Measurements from ENCODE around the gene ADCY5. TPM values are rescaled to one million over a fixed set of nuclear protein-coding genes. Genes with fewer than 3 reads are reported as not detected.

The ADCY5 gene
- polyA plus RNA-seq, 1 donor, result 10.6 TPM

DNA sequence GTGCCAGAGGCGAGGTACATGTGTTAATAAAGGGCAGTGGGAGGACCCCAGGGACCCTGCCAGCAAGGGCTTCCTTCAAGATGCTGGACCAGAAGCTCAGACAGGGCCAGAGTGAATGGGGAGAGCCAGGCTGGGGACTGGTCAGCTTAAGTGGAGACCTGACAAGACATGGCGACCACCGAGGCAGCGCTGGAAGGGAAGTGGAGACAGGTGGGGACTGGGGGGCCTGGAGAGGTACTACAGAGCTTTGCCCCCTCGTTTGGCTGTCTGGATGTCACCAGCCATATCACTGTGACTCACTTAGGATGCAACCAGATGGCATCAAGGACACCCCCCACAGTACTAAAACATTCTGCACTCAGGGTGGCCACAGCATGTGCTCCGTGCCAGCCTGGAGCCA lies 97.9 kb downstream of the ADCY5 start:
- H3K27ac ChIP-seq (ENCODE audit: low read length), result no peak overlapping the region
- DNase-seq, result no peak
- no peaks in the 10 kb centered on the region for H3K4me1 ChIP-seq (ENCODE audit: control insufficient read depth, insufficient read depth, low read length)
- H3K36me3 ChIP-seq (ENCODE audit: control insufficient read depth, insufficient read depth, low read length), result no peaks in the 10 kb centered on the region
- H3K9me3 ChIP-seq (ENCODE audit: control insufficient read depth, low read depth, low read length), result peaks cover 4% of the 10 kb centered on the region
- H3K27me3 ChIP-seq (ENCODE audit: control insufficient read depth, insufficient read depth, low read length), result no peaks in the 10 kb centered on the region
- WGBS (ENCODE audit: insufficient coverage, low lambda C conversion rate), result no CpG with 5 or more reads among the region's 6 CpGs
- no peak overlapping the region for H3K4me3 ChIP-seq (ENCODE audit: low read length)

DNA sequence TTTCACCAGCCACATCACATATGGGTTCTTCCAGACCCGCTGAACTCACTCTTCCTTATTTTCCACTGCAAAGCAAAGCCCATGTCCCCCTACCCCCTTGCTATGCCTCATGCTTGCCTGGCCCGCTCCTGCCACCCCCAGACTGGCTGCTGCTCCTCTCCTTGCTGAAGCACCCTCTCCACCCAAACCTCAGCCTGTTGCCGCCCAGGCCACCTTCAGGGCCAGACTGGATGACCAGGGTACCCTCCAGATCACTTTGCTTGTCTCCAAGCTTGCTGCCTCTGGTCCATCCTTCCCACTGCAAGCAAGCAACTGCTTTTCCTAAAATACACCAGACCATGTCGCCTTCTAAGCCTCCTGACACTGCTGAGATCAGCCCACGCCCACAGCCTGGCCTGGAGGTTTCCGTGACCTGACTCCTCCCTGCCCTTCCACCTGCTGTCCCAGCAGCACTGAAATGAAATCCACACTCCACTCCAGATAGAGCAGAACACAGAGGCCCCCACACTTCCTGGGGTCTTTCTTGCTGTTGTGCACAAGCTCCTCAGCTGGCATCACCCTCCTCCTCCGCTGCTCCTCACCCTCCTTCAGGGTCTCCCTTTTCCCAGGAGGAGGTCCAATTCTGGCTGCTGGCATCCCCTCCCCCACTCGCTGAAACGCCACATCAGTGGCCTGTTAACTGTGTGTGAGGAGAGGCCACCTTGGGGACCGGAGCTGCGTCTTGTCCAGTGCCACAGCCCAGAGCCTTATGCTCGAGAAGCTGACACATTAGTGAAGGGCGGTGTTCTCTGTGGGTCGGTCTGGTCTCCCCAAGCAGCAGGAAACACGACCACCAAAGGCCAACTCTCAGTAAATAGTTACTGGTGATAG lies 99.1 kb downstream of the ADCY5 start:
- Histone ChIP-seq H3K36me3 (ENCODE audit: control insufficient read depth, insufficient read depth, low read length) (no peaks in the 10 kb centered on the region), H3K4me1 (ENCODE audit: control insufficient read depth, insufficient read depth, low read length) (no peaks in the 10 kb centered on the region), H3K27ac (ENCODE audit: low read length) (no peak overlapping the region), H3K27me3 (ENCODE audit: control insufficient read depth, insufficient read depth, low read length) (no peaks in the 10 kb centered on the region), H3K9me3 (ENCODE audit: control insufficient read depth, low read depth, low read length) (no peaks in the 10 kb centered on the region), H3K4me3 (ENCODE audit: low read length) (no peak overlapping the region)
- WGBS (ENCODE audit: insufficient coverage, low lambda C conversion rate), result no CpG with 5 or more reads among the region's 15 CpGs
- no peak for DNase-seq

DNA sequence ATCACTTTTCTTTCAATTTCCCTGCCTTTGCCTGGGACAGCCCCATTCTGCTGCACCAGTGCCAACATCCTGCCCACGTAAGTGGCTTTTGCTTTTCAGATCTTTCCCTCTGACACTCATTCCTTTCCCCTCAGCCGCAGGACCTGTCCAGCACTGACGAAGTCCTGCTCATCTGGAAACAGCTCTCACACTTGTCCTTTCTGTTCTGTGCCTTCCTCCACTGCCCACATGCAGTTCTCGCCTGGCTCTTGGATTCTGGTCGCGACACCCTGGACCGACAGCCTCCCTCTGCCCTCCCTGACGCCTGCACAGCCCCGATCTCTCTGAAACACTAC lies 99.7 kb downstream of the ADCY5 start:
- Histone ChIP-seq H3K27ac (ENCODE audit: low read length) (no peak overlapping the region), H3K9me3 (ENCODE audit: control insufficient read depth, low read depth, low read length) (no peaks in the 10 kb centered on the region), H3K4me3 (ENCODE audit: low read length) (no peak overlapping the region), H3K27me3 (ENCODE audit: control insufficient read depth, insufficient read depth, low read length) (no peaks in the 10 kb centered on the region), H3K4me1 (ENCODE audit: control insufficient read depth, insufficient read depth, low read length) (no peaks in the 10 kb centered on the region), H3K36me3 (ENCODE audit: control insufficient read depth, insufficient read depth, low read length) (no peaks in the 10 kb centered on the region)
- DNase-seq, result no peak
- no CpG with 5 or more reads among the region's 9 CpGs for WGBS (ENCODE audit: insufficient coverage, low lambda C conversion rate)

DNA sequence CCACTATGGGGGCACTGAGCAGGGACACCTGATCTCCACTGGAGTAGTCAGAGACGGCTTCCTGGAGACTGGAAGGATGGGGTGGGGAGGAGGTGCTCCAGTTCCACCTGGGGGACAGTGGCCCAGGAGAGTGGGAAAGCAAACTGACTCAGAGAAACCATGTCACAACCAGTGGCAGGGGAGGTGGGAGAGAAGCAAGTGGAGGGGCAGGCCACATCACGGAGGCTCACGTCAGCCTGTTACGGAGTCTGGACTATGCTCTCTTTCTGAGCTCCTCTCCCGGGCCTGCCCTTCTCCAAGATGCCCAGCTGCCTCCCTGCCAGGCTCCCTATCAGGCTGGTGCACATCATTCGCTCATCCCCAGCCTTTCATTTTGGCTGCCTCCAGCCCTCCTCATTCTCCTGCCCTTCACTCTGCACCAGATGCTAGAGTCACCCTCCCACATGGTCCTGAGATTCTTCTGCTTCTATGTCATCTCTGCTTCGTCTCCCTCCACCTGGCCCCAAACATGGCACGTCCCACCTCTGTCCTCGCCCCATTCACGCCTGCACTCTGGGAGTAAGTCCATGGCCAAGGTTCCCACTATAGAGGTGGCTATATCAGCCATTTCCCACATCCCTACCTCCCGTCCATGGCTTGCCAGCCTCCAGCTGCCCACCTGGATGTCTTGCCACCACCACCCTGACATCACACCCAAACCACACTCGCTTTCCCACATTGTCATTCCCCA lies 100.3 kb downstream of the ADCY5 start:
- 69% methylated on average over 2 of the region's 12 CpGs for WGBS (ENCODE audit: insufficient coverage, low lambda C conversion rate)
- H3K27ac ChIP-seq (ENCODE audit: low read length), result no peak overlapping the region

DNA sequence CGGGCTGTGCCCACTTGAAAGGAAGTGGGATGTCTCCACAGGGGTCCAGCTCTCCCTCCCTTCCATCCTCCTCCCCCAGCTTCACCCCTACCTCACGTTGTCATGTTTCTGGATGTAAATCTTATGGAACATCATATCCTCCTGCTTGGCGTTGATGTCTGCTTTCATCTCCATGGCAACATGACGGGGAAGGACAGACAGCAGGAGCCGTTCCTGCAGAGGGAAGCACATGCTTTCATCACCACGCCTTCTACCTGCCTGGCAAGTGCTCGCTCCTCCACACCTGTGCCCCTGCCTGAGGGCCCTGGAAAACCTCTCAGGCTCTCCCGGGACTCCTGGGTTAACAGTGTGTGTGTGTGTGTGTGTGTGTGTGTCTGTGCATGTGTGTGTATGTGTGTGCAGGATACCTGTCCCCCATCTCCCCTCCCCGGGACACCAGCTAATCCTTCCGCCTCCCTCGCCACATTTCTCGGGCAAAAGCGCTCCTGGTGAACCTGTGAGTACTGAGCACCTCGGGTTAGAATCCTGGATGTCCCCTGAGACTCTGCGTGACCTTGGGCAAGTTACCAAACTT lies 101.1 kb downstream of the ADCY5 start:
- no peak overlapping the region for H3K27ac ChIP-seq (ENCODE audit: low read length)
- H3K27me3 ChIP-seq (ENCODE audit: control insufficient read depth, insufficient read depth, low read length), result no peaks in the 10 kb centered on the region
- no peaks in the 10 kb centered on the region for H3K36me3 ChIP-seq (ENCODE audit: control insufficient read depth, insufficient read depth, low read length)
- no CpG with 5 or more reads among the region's 15 CpGs for WGBS (ENCODE audit: insufficient coverage, low lambda C conversion rate)
- no peak overlapping the region for H3K4me3 ChIP-seq (ENCODE audit: low read length)
- DNase-seq, result peak; percentile 20 to 25
- no peaks in the 10 kb centered on the region for H3K4me1 ChIP-seq (ENCODE audit: control insufficient read depth, insufficient read depth, low read length)
- H3K9me3 ChIP-seq (ENCODE audit: control insufficient read depth, low read depth, low read length), result no peaks in the 10 kb centered on the region

More for the DNA sequence above, 100.3 kb downstream of the ADCY5 start:
- Histone ChIP-seq H3K4me3 (ENCODE audit: low read length) (no peak overlapping the region), H3K4me1 (ENCODE audit: control insufficient read depth, insufficient read depth, low read length) (no peaks in the 10 kb centered on the region), H3K9me3 (ENCODE audit: control insufficient read depth, low read depth, low read length) (no peaks in the 10 kb centered on the region), H3K27me3 (ENCODE audit: control insufficient read depth, insufficient read depth, low read length) (no peaks in the 10 kb centered on the region), H3K36me3 (ENCODE audit: control insufficient read depth, insufficient read depth, low read length) (no peaks in the 10 kb centered on the region)
- DNase-seq, result no peak

DNA sequence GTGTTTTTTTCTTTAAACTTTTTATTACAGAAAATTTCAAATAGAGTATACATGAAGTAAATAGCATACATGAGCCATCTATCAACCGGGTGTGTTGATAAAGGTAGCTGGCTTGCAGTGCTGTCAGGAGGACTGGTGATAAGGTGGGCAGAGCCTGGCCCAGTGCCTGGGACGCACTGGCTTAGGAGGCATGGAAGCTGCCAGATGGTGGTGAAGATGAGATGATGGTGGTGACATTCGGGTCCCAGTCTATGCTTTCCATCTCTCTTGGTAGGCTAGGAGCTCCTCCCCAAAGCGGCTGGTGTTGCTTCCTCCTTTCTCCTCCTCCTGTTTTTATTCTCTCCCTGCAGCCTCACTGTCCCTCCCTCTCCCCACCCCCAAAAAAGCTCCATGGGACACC lies 101.7 kb downstream of the ADCY5 start:
- DNase-seq, result no peak
- H3K36me3 ChIP-seq (ENCODE audit: control insufficient read depth, insufficient read depth, low read length), result no peaks in the 10 kb centered on the region

DNA sequence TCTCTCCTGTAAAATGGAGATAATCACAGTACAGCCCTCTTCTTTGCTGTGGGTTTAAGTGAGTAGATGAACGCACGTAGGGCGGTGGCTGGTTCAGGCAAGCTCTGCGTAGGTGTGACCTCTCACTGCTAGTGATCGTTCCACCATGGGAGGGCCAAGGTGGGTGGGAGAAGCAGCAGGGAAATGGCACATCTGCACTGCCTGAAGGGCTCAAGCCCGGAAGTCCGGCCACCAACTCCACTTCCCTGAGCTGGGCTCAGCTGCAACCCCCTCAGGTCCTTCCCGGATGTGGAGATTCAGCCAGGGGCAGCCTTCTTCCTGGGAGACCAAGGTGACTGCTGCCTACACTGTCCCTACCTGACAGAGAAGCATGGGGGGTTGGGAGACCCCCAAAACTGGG lies 102.9 kb downstream of the ADCY5 start:
- Histone ChIP-seq H3K9me3 (ENCODE audit: control insufficient read depth, low read depth, low read length) (no peaks in the 10 kb centered on the region), H3K4me3 (ENCODE audit: low read length) (no peak overlapping the region), H3K27me3 (ENCODE audit: control insufficient read depth, insufficient read depth, low read length) (no peaks in the 10 kb centered on the region), H3K4me1 (ENCODE audit: control insufficient read depth, insufficient read depth, low read length) (no peaks in the 10 kb centered on the region), H3K36me3 (ENCODE audit: control insufficient read depth, insufficient read depth, low read length) (no peaks in the 10 kb centered on the region), H3K27ac (ENCODE audit: low read length) (no peak overlapping the region)
- no peak for DNase-seq
- WGBS (ENCODE audit: insufficient coverage, low lambda C conversion rate), result no CpG with 5 or more reads among the region's 8 CpGs

More for the DNA sequence above, 101.7 kb downstream of the ADCY5 start:
- no peak overlapping the region for H3K4me3 ChIP-seq (ENCODE audit: low read length)
- no CpG with 5 or more reads among the region's 4 CpGs for WGBS (ENCODE audit: insufficient coverage, low lambda C conversion rate)
- H3K9me3 ChIP-seq (ENCODE audit: control insufficient read depth, low read depth, low read length), result no peaks in the 10 kb centered on the region
- no peaks in the 10 kb centered on the region for H3K4me1 ChIP-seq (ENCODE audit: control insufficient read depth, insufficient read depth, low read length)
- H3K27ac ChIP-seq (ENCODE audit: low read length), result no peak overlapping the region
- H3K27me3 ChIP-seq (ENCODE audit: control insufficient read depth, insufficient read depth, low read length), result no peaks in the 10 kb centered on the region

DNA sequence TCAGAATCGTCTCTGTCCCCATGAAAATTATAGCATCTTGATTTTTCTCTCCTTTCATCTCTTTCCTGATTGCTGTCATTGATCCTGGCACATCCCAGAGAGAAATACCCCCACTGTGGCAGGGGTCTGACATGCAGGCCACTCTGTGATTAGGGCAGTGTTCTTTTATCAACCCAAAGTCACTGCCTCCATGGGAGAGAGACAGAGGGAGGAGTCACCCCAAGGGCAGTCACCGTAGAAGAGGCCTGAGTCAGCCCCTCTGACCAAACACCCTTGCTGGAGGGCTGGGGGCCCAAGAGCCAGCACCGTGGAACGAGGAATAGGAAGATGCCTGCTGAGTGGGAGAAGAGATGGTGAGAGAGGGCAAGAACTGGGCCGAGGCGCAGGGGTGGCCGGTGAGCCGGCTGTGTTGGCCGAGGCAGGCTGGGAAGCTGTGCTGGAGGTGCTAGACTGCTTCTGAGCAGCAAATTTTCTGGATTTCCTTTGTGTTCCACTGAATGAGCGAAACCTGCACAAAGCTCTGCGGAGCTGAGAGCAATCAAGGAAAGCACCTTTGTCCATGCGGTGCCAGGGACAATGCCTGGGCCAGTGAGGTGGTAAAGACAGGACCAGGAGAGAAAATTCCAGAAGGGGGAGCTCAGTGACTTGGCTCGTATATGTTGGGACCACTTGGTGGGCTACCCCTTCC lies 103.8 kb downstream of the ADCY5 start:
- Histone ChIP-seq H3K36me3 (ENCODE audit: control insufficient read depth, insufficient read depth, low read length) (no peaks in the 10 kb centered on the region), H3K9me3 (ENCODE audit: control insufficient read depth, low read depth, low read length) (no peaks in the 10 kb centered on the region), H3K27me3 (ENCODE audit: control insufficient read depth, insufficient read depth, low read length) (no peaks in the 10 kb centered on the region), H3K4me1 (ENCODE audit: control insufficient read depth, insufficient read depth, low read length) (no peaks in the 10 kb centered on the region), H3K4me3 (ENCODE audit: low read length) (no peak overlapping the region), H3K27ac (ENCODE audit: low read length) (no peak overlapping the region)
- no peak for DNase-seq
- WGBS (ENCODE audit: insufficient coverage, low lambda C conversion rate), result no CpG with 5 or more reads among the region's 13 CpGs

DNA sequence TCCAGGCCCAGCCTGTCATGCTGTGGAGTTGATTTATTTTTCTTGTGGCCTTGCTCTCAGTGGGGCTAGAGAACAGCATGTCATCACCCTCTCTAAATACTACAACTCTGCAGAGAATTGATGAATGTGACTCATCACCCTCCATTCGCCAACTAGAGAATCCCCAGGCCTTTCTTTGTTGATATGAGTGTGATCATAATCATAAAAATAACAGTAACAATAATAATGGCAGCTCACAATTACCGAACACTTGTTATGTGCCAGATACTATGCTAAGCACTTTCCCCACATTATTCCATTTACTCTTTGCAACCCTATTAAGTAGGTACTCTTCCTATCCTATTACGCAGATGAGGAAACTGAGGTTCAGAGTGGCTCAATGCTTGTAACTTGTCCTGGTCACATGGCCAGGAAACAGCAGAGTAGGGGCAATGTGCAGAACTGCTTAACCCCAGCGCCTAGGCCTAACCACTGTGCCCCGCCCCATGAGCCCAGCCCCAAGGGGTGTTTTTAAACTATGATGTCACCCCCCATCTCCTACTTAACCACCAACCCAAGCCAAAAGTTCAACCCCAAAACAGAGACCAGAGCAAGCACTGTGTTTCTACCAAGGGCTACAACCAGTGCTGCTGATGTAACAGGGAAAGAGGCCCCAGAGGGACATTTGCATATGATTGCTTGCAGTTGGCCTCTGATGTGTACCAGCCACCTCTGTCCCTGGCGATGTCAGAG lies 104.5 kb downstream of the ADCY5 start:
- H3K27me3 ChIP-seq (ENCODE audit: control insufficient read depth, insufficient read depth, low read length), result no peaks in the 10 kb centered on the region
- 100% methylated on average over 1 of the region's 6 CpGs for WGBS (ENCODE audit: insufficient coverage, low lambda C conversion rate)
- no peaks in the 10 kb centered on the region for H3K9me3 ChIP-seq (ENCODE audit: control insufficient read depth, low read depth, low read length)
- H3K36me3 ChIP-seq (ENCODE audit: control insufficient read depth, insufficient read depth, low read length), result no peaks in the 10 kb centered on the region
- no peak for DNase-seq
- H3K4me3 ChIP-seq (ENCODE audit: low read length), result no peak overlapping the region
- no peaks in the 10 kb centered on the region for H3K4me1 ChIP-seq (ENCODE audit: control insufficient read depth, insufficient read depth, low read length)
- H3K27ac ChIP-seq (ENCODE audit: low read length), result no peak overlapping the region

Measured in large intestine (tissue), 3 donors.